Activated naive CD8-positive, alpha-beta T cell treated with anti-CD3 and anti-CD28 coated beads, Interleukin-2, amount 10 ng/mL, durations not matched to agents 7 days and 5 days (primary cell): Measurements from ENCODE around the gene TSPAN12. TPM values are rescaled to one million over a fixed set of nuclear protein-coding genes. Genes with fewer than 3 reads are reported as not detected.

Experiments
- ATAC-seq: fragments of 150-1000 bp; cut with Tn5 transposase; one replicate; pipeline ENCODE4 v1.10.0; 2021; ENCODE audit warnings: low read depth, moderate library complexity
- POLR2A ChIA-PET: fragments of 350-600 bp; sonication (Branson Sonifier 250); formaldehyde crosslinking; loops from one replicate; lab custom pipeline; 2021; ENCODE audit warnings: antibody characterized with exemption; lab: Charles Lee
- DNase-seq: peaks from one replicate; pipeline ENCODE4 v3.0.0; 2021
- H3K27ac Mint-ChIP-seq: one replicate; pipeline ENCODE4 v1.8.0; 2022; ENCODE audit warnings: mild to moderate bottlenecking, mixed read lengths
- H3K27me3 Mint-ChIP-seq: one replicate; pipeline ENCODE4 v1.8.0; 2022; ENCODE audit warnings: mild to moderate bottlenecking, moderate library complexity, mixed read lengths
- H3K36me3 Mint-ChIP-seq: one replicate; pipeline ENCODE4 v1.8.0; 2021; ENCODE audit warnings: mild to moderate bottlenecking, mixed read lengths
- H3K4me1 Mint-ChIP-seq: one replicate; pipeline ENCODE4 v1.8.0; 2021; ENCODE audit warnings: mixed read lengths
- H3K4me3 Mint-ChIP-seq: one replicate; pipeline ENCODE4 v1.8.0; 2022; ENCODE audit warnings: mild to moderate bottlenecking, moderate library complexity, mixed read lengths
- H3K9me3 Mint-ChIP-seq: one replicate; pipeline ENCODE4 v1.8.0; 2021; ENCODE audit warnings: mixed read lengths
- total RNA-seq, 2 experiments: library from RNA; stranded (reverse); gene quantifications; one replicate each; pipeline ENCODE4 v1.2.3, GENCODE V29; 2021

The TSPAN12 gene
- total RNA-seq, 2 experiments from 2014 or later, result not detected

DNA sequence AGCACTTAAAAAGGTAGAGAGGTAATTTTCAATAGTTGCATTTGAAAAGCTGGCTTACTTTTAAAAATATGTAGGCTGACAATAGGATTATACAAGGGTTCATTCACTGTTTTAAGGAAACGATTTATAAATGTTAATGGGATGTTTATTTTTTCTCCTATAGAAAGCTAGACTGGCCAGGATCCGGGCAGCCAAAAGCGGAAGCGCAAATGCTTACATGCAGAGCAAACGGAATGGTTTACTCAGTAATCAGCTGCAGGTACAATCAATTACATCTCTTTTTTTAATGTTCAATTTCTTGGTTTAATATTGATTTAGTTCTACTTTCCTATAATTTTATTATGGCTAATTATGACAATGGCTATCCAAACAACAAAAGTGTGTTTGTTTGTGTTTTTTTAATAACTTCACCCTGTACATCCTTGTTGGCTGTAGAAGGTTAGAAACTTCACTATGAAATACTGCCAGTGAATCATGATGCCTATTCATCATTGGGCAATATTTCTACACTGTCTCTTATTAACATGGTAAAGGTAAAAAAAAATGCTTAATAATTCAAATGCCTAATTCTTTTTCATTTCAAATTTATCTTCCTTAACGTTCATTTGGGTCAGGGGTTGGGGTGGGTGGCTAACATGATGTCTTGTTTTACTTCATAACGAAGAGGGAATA lies 116.4 kb downstream of the TSPAN12 start:
- Mint-ChIP-seq H3K4me1 (no peaks in the 10 kb centered on the region), H3K4me3 (no peak overlapping the region), H3K27ac (no peak overlapping the region), H3K36me3 (no peaks in the 10 kb centered on the region), H3K27me3 (peaks cover 3% of the 10 kb centered on the region), H3K9me3 (no peaks in the 10 kb centered on the region)
- no peak for ATAC-seq
- POLR2A ChIA-PET, result no interaction called here
- no peak for DNase-seq

DNA sequence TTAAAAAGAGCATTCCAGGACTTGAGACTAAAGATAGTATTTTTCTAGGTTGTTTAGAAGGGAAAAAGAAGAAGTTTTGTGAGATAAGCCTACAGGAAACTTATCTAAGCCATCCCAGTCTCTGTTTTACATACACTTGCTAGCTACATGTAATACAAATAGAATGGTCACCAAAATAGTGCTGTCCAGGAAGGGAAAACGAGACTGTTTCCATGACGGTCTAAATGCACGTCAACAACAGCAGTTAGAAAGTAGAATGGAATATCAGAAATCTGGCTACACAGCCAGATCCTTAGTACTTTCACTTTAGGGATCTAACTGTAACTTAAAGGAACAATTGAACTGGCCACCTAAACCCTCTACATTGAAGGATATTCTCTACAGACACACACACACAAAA lies 117.6 kb downstream of the TSPAN12 start:
- no peaks in the 10 kb centered on the region for H3K36me3 Mint-ChIP-seq
- POLR2A ChIA-PET, result no interaction called here
- DNase-seq (no peak), ATAC-seq (no peak)
- no peak overlapping the region for H3K4me3 Mint-ChIP-seq
- no peaks in the 10 kb centered on the region for H3K4me1 Mint-ChIP-seq
- H3K27ac Mint-ChIP-seq, result no peak overlapping the region
- peaks cover 3% of the 10 kb centered on the region for H3K27me3 Mint-ChIP-seq
- no peaks in the 10 kb centered on the region for H3K9me3 Mint-ChIP-seq

DNA sequence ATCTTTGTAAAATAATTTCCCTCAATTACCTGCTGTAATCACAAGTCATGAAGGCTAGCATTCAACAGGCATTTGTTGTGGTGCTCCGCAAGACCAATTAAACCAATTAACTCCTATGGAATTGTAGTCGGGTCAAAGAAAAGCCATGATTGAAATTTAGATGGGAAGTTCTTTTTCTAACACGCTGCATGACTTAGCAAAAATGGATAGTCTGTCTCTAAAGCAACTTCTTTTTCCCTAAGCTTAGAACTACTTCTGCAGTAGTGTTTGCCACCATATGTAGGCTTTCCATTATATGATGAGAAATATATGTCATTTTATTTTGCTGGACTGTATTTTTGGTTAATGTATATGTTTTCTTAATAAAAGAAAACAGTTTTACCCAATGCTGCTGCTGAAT lies 119.1 kb downstream of the TSPAN12 start:
- H3K9me3 Mint-ChIP-seq, result no peaks in the 10 kb centered on the region

More for the DNA sequence above, 119.1 kb downstream of the TSPAN12 start:
- DNase-seq (no peak), ATAC-seq (no peak)
- Mint-ChIP-seq H3K27me3 (peaks cover 3% of the 10 kb centered on the region), H3K4me3 (no peak overlapping the region), H3K27ac (no peak overlapping the region), H3K4me1 (no peaks in the 10 kb centered on the region), H3K36me3 (no peaks in the 10 kb centered on the region)
- POLR2A ChIA-PET, result no interaction called here

Other genes with a start within 250 kb of the TSPAN12 start
- gene ING3, start 92.6 kb upstream of the TSPAN12 start, total RNA-seq, result 10 to 100 TPM; 20.4 to 23.3 TPM
- gene CPED1, start 130.6 kb upstream of the TSPAN12 start, total RNA-seq, result not detected